GM18951 (cell line): ENCODE measurements around the gene ADRA2B.

Experiments used
- POLR2A ChIP-seq: IDR thresholded peaks from 4 replicates; pipeline ENCODE4 v1.6.1; 2011; ENCODE audit warnings: mild to moderate bottlenecking; ENCODE audit not compliant: insufficient read length, insufficient read depth; ENCODE audit errors: extremely low read depth
- in situ Hi-C: fragments of 300-500 bp; cut with MboI; formaldehyde crosslinking; loops from one replicate; pipeline ENCODE4 v1.12.0; 2022; ENCODE audit warnings: low sequenced_read_pairs, mixed read lengths, inconsistent platforms; ENCODE audit not compliant: unreplicated experiment

ADRA2B gene

GRCh38 chr2:96138179-96139145 lies 22.1 kb upstream of the ADRA2B start, which contains the start of gene ASTL:
Gene ASTL (minus strand): TSS chr2:96138502. CDS start chr2:96138436, 66 bp downstream.
- in situ Hi-C loops: no loop called here
- TF ChIP-seq POLR2A: no peak

- in situ Hi-C loops: no loop called here
- TF ChIP-seq POLR2A: no peak
Observed at GRCh38 chr2:96137321-96138178, 21.2 kb upstream of the ADRA2B start.

GRCh38 chr2:96136129-96136720 lies 19.9 kb upstream of the ADRA2B start:
- in situ Hi-C loops: no loop called here
- TF ChIP-seq POLR2A: no peak

GRCh38 chr2:96135621-96136020 lies 19.2 kb upstream of the ADRA2B start:
- in situ Hi-C loops: no loop called here

GRCh38 chr2:96135171-96135570 lies 18.8 kb upstream of the ADRA2B start:
- in situ Hi-C loops: no loop called here
- no peak for TF ChIP-seq POLR2A

More at GRCh38 chr2:96135621-96136020, 19.2 kb upstream of the ADRA2B start:
- TF ChIP-seq POLR2A: no peak

GRCh38 chr2:96134421-96134820 lies 18.1 kb upstream of the ADRA2B start:
- no peak for TF ChIP-seq POLR2A
- in situ Hi-C loops: no loop called here

- in situ Hi-C loops: no loop called here
- no peak for TF ChIP-seq POLR2A
Observed at GRCh38 chr2:96131813-96132745, 15.7 kb upstream of the ADRA2B start.

- TF ChIP-seq POLR2A: no peak
- in situ Hi-C loops: no loop called here
Observed at GRCh38 chr2:96131152-96131812, 14.9 kb upstream of the ADRA2B start.

GRCh38 chr2:96130483-96130882 lies 14.1 kb upstream of the ADRA2B start:
- no peak for TF ChIP-seq POLR2A
- in situ Hi-C loops: no loop called here

- in situ Hi-C loops: no loop called here
- TF ChIP-seq POLR2A: no peak
Observed at GRCh38 chr2:96129528-96130120, 13.3 kb upstream of the ADRA2B start.

- TF ChIP-seq POLR2A: no peak
- in situ Hi-C loops: no loop called here
Observed at GRCh38 chr2:96128456-96128855, 12.1 kb upstream of the ADRA2B start.

- in situ Hi-C loops: no loop called here
- TF ChIP-seq POLR2A: no peak
Observed at GRCh38 chr2:96124406-96125265, 8.3 kb upstream of the ADRA2B start.
